OCI-LY7 (cell line): ENCODE data around the gene CHPF2.

Experiments
- EZH2phosphoT487 ChIP-seq: fragments of 200-600 bp; sonication (generic); IDR thresholded peaks from 2 replicates; pipeline ENCODE4 v1.6.1; 2018; ENCODE audit warnings: low read depth, borderline replicate concordance, mild to moderate bottlenecking, mixed run types, antibody characterized with exemption, low read length, moderate library complexity, mixed read lengths
- TF ChIP-seq, protein P1 (sequence below): fragments of 200-600 bp; sonication (generic); conservative IDR thresholded peaks from 2 replicates; pipeline ENCODE4 v1.5.1; 2014; ENCODE audit warnings: mild to moderate bottlenecking, antibody characterized with exemption, low read length, moderate library complexity, mixed read lengths

DNA sequence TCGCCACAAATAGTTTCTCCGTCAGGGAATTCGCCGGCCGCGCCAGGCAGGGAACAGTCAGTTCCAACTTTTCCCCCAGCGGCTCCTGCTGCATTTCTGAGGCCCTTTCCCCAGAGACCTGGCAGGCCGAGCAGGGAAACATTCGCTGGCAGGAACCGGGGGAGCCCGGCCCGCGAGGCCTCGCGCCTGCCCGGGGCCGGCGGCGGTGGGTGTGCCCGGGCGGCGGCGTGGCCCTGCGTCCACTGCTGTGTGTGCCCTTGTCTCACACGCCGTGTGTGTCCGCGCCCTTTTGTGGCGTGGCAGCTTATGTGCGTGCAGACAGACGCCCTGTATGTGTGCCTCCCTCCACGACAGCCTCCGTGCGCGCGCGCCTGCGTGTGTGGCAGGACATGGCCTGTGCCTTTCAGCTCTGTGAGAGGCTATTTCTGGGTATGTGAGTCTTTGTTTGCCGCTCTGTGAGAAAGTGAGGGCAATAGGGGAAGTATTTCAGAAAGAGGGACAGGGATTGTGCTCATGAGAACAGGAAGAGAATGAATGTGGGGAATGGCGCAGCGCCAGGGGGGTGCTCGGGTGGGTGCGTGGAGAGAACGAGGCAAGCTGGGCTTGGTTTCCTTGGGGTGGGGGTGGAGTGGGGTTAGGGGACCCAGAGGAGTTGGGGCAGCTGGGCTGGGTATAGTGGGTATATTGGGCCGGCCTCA is 16.9 kb downstream of the CHPF2 start:
- TF ChIP-seq, protein P1, sequence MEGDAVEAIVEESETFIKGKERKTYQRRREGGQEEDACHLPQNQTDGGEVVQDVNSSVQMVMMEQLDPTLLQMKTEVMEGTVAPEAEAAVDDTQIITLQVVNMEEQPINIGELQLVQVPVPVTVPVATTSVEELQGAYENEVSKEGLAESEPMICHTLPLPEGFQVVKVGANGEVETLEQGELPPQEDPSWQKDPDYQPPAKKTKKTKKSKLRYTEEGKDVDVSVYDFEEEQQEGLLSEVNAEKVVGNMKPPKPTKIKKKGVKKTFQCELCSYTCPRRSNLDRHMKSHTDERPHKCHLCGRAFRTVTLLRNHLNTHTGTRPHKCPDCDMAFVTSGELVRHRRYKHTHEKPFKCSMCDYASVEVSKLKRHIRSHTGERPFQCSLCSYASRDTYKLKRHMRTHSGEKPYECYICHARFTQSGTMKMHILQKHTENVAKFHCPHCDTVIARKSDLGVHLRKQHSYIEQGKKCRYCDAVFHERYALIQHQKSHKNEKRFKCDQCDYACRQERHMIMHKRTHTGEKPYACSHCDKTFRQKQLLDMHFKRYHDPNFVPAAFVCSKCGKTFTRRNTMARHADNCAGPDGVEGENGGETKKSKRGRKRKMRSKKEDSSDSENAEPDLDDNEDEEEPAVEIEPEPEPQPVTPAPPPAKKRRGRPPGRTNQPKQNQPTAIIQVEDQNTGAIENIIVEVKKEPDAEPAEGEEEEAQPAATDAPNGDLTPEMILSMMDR = no peak
- TF ChIP-seq EZH2phosphoT487 = no peak
